Upper lobe of right lung (tissue), 1 donor: ENCODE results near the gene RNF31. TPM values are rescaled to one million over a fixed set of nuclear protein-coding genes. Genes with fewer than 3 reads are reported as not detected.

Source experiments
- ATAC-seq: fragments of 200-7000 bp; cut with Tn5 transposase; one replicate; pipeline ENCODE4 v1.9.1; 2020; ENCODE audit warnings: mild to moderate bottlenecking, moderate library complexity
- DNase-seq: peaks from one replicate; pipeline ENCODE4 v3.0.0-alpha.2; 2020
- H3K27ac ChIP-seq: fragments of 200-600 bp; one replicate; pipeline ENCODE4 v1.8.0; 2022
- H3K27me3 ChIP-seq: fragments of 200-600 bp; one replicate; pipeline ENCODE4 v1.8.0; 2022; ENCODE audit warnings: mild to moderate bottlenecking
- H3K36me3 ChIP-seq: fragments of 200-600 bp; one replicate; pipeline ENCODE4 v1.8.0; 2022
- H3K4me1 ChIP-seq: fragments of 200-600 bp; one replicate; pipeline ENCODE4 v1.8.0; 2022
- H3K4me3 ChIP-seq: fragments of 200-600 bp; one replicate; pipeline ENCODE4 v1.8.0; 2022; ENCODE audit warnings: mild to moderate bottlenecking
- H3K9me3 ChIP-seq: fragments of 200-600 bp; one replicate; pipeline ENCODE4 v1.8.0; 2022
- CTCF ChIP-seq: fragments of 200-600 bp; IDR thresholded peaks from one replicate; pipeline ENCODE4 v1.8.0; 2022; ENCODE audit warnings: antibody characterized with exemption
- intact Hi-C: fragments of 100-400 bp; cut with DNase I; formaldehyde crosslinking; loops from one replicate; pipeline ENCODE4 v1.11.0; 2022
- total RNA-seq: library from RNA; stranded (reverse); fragmentation: NEBNext Ultra II Directional; extraction: Animal tissue kit (Norgen Biotek cat#: 25700); gene quantifications from one replicate; pipeline ENCODE4 v1.2.1, GENCODE V29; 2021
- donor health status: DM: no; HTN: yes; CAD: no; lungs with severe emphysema.

The RNF31 gene
- total RNA-seq, 1 donor from 2014 or later = 52.3 TPM

- no peaks in the 10 kb centered on the region for H3K27me3 ChIP-seq
- peaks cover 15% of the 10 kb centered on the region for H3K4me1 ChIP-seq
- intact Hi-C loops = no loop called here
- DNase-seq (peak; percentile 99), ATAC-seq (peak; percentile 93)
- H3K4me3 ChIP-seq = peak within 1 kb of the TSS; percentile 73
- H3K9me3 ChIP-seq = no peaks in the 10 kb centered on the region
- no peak for TF ChIP-seq CTCF
- H3K27ac ChIP-seq = peak within 1 kb of the TSS; percentile 99
- peaks cover 33% of the 10 kb centered on the region for H3K36me3 ChIP-seq
These were observed 32.5 kb upstream of the RNF31 start, which contains the start of the genes DCAF11 and NRL for GRCh38 chr14:24114532-24115421. Gene DCAF11, plus strand, starts transcription at chr14:24114777. Its CDS starts 818 bp downstream, at chr14:24115595. Gene NRL, minus strand, starts transcription at chr14:24114949. Its CDS starts 32,101 bp downstream, at chr14:24082848.

- Histone ChIP-seq H3K36me3 (peaks cover 41% of the 10 kb centered on the region), H3K27me3 (no peaks in the 10 kb centered on the region), H3K9me3 (no peaks in the 10 kb centered on the region), H3K27ac (peak overlapping the region; percentile 99), H3K4me1 (peaks cover 15% of the 10 kb centered on the region), H3K4me3 (peak overlapping the region; percentile 73)
- no peak for TF ChIP-seq CTCF
- ATAC-seq = no peak
- DNase-seq = no peak
- intact Hi-C loops = no loop called here
These were observed 31.7 kb upstream of the RNF31 start for GRCh38 chr14:24115422-24116127.

GRCh38 chr14:24116128-24116814 lies 31.0 kb upstream of the RNF31 start:
- Histone ChIP-seq H3K27me3 (no peaks in the 10 kb centered on the region), H3K9me3 (no peaks in the 10 kb centered on the region), H3K27ac (no peak overlapping the region), H3K4me1 (peaks cover 15% of the 10 kb centered on the region), H3K36me3 (peaks cover 48% of the 10 kb centered on the region), H3K4me3 (peak overlapping the region; percentile 73)
- ATAC-seq (no peak), DNase-seq (no peak)
- no peak for TF ChIP-seq CTCF
- intact Hi-C loops = no loop called here

GRCh38 chr14:24117179-24117578 lies 30.1 kb upstream of the RNF31 start:
- no peak overlapping the region for H3K27ac ChIP-seq
- no peaks in the 10 kb centered on the region for H3K9me3 ChIP-seq
- no peaks in the 10 kb centered on the region for H3K27me3 ChIP-seq
- peaks cover 57% of the 10 kb centered on the region for H3K36me3 ChIP-seq
- peaks cover 15% of the 10 kb centered on the region for H3K4me1 ChIP-seq
- intact Hi-C loops = no loop called here
- H3K4me3 ChIP-seq = no peak overlapping the region
- no peak for DNase-seq
- TF ChIP-seq CTCF = no peak
- ATAC-seq = no peak

GRCh38 chr14:24119691-24120090 lies 27.6 kb upstream of the RNF31 start:
- ATAC-seq (no peak), DNase-seq (no peak)
- TF ChIP-seq CTCF = no peak
- no peaks in the 10 kb centered on the region for H3K9me3 ChIP-seq
- H3K4me3 ChIP-seq = no peak overlapping the region
- H3K27ac ChIP-seq = no peak overlapping the region
- H3K36me3 ChIP-seq = peaks cover 79% of the 10 kb centered on the region
- no peaks in the 10 kb centered on the region for H3K27me3 ChIP-seq
- intact Hi-C loops = no loop called here
- H3K4me1 ChIP-seq = peaks cover 15% of the 10 kb centered on the region
